GM21447 (cell line): ENCODE results near the gene NAPEPLD.
"Not testable (repeated sequence)": the region's sequence is repeated elsewhere in the genome, so short reads cannot be mapped to it uniquely, and the experiment has no call there.

ENCODE experiments used
- ATAC-seq: cut with Tn5 transposase; IDR thresholded peaks from one replicate; pipeline ENCODE4 v1.9.1; 2021; ENCODE audit not compliant: unreplicated experiment

Gene NAPEPLD

GRCh38 chr7:103071000-103071399 is 77.9 kb downstream of the NAPEPLD start:
- ATAC-seq, result no peak

- ATAC-seq, result no peak
These were observed 80.2 kb downstream of the NAPEPLD start for GRCh38 chr7:103068414-103069403.

GRCh38 chr7:103065667-103066066 is 83.2 kb downstream of the NAPEPLD start:
- no peak for ATAC-seq

GRCh38 chr7:103063895-103064294 is 85.0 kb downstream of the NAPEPLD start:
- no peak for ATAC-seq

GRCh38 chr7:103059471-103059870 is 89.4 kb downstream of the NAPEPLD start:
- ATAC-seq, result no peak

- ATAC-seq, result no peak
These were observed 90.8 kb downstream of the NAPEPLD start for GRCh38 chr7:103058122-103058521.

- ATAC-seq, result not testable (repeated sequence)
These were observed 92.9 kb downstream of the NAPEPLD start for GRCh38 chr7:103056006-103056405.

- ATAC-seq, result no peak
These were observed 97.4 kb downstream of the NAPEPLD start for GRCh38 chr7:103051519-103051918.
